Measurements from ENCODE around the gene GALE.
A peak's percentile ranks its signal among the peaks of the same experiment; 100 is the strongest.
"Not testable (repeated sequence)": the region's sequence is repeated elsewhere in the genome, so short reads cannot be mapped to it uniquely, and the experiment has no call there.

GALE gene

DNA sequence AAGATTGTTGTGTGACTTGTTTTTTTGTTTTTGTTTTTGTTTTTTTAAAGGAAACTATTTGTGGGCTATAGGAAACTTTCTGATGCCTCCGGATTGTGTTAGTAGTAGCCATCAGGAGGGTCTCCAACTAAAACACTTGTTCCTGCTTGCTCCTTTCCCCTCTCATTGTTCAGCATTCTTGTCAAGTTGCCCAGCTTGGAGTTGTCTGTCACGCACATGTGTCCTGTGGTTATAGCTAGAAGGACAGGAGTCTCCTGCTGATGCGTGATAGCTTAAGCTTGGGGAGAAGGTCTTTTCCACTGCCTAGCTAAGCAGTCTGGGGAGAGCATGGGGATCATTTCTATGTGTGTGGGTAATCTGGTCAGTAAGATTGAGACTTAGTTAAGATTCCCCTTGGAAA, 12.9 kb downstream of the GALE start:
- H3K4me1 ChIP-seq (ENCODE audit: insufficient read depth, low read length) = peaks cover 21% of the 10 kb centered on the region
- H3K36me3 ChIP-seq (ENCODE audit: insufficient read depth, low read length) = peaks cover 32% of the 10 kb centered on the region
- no peak overlapping the region for H3K9ac ChIP-seq (ENCODE audit: low read length)
- no peak overlapping the region for H3K27ac ChIP-seq (ENCODE audit: low read depth, low read length)
- no peaks in the 10 kb centered on the region for H3K27me3 ChIP-seq (ENCODE audit: control insufficient read depth in 1 of 2, insufficient read depth in 2 of 2, low read length in 2 of 2)
- no peak overlapping the region for H3K4me3 ChIP-seq (ENCODE audit: low read depth in 1 of 2, low read length in 2 of 2)
- H3K9me3 ChIP-seq (ENCODE audit: low read length) = no peaks in the 10 kb centered on the region

DNA sequence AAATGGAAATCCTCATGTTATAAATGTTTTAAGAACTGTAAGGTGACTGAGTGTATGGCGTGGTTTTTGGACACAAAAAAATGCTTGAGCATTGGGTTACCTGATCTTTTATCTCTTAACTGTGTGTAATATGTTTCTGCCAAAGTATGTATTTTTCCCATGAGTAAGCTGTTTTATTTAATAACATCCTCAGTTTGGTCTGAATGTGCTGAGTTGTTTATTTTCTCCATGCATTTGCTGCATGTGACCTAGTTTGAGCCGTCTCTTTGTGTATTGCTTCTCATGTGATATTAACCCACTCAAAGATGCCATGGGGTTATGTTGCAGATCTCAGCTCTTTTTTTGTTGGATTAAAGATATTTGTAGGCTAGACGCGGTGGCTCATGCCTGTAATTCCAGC, 15.7 kb downstream of the GALE start:
- Histone ChIP-seq H3K27me3 (ENCODE audit: control insufficient read depth in 1 of 2, insufficient read depth in 2 of 2, low read length in 2 of 2) (no peaks in the 10 kb centered on the region), H3K4me1 (ENCODE audit: insufficient read depth, low read length) (no peaks in the 10 kb centered on the region), H3K36me3 (ENCODE audit: insufficient read depth, low read length) (peaks cover 41% of the 10 kb centered on the region), H3K9me3 (ENCODE audit: low read length) (no peaks in the 10 kb centered on the region), H3K27ac (ENCODE audit: low read depth, low read length) (no peak overlapping the region), H3K9ac (ENCODE audit: low read length) (no peak overlapping the region), H3K4me3 (ENCODE audit: low read depth in 1 of 2, low read length in 2 of 2) (no peak overlapping the region)

DNA sequence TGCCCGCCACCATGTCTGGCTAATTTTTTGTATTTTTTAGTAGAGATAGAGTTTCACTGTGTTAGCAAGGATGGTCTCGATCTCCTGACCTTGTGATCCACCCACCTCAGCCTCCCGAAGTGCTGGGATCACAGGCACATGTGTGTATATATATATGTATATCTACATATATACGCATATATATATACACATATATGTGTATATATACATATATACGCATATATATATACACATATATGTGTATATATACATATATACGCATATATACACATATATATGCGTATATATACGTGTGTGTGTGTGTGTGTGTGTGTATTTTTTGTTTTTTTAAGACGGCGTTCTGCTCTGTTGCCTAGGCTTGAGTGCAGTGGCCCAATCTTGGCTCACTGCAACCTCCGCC, 17.4 kb downstream of the GALE start:
- not testable (repeated sequence) for H3K27ac ChIP-seq (ENCODE audit: low read depth, low read length)

DNA sequence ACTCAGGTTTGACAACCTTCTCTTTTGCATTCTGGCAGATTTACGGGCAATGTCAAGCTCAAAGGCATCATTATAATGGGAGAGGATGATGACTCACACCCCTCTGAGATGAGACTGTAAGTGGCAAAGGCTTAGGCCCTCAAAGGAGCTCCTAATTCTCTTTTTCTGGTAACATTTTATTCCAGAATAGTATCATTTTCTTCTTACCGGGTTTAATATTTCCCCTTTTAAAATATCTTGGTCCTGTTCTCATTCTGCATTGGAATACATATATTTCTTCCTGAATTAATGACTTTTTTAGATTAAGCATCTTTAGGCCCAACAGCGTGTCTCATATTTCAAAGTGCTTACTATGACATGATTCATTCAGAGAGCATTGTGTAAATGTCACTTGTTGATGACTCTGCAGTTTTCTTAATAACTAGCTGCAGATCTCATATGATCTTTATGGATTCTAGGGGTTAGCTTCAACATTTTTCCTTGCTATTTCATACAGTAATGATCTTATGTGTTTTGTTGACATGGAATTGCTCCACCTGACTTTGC, 20.7 kb downstream of the GALE start:
- H3K9ac ChIP-seq (ENCODE audit: low read length) = no peak overlapping the region
- no peak overlapping the region for H3K27ac ChIP-seq (ENCODE audit: low read depth, low read length)
- peaks cover 15% of the 10 kb centered on the region for H3K4me1 ChIP-seq (ENCODE audit: insufficient read depth, low read length)
- H3K4me3 ChIP-seq (ENCODE audit: low read depth in 1 of 2, low read length in 2 of 2) = no peak overlapping the region
- H3K36me3 ChIP-seq (ENCODE audit: insufficient read depth, low read length) = peaks cover 14% of the 10 kb centered on the region
- H3K27me3 ChIP-seq (ENCODE audit: control insufficient read depth in 1 of 2, insufficient read depth in 2 of 2, low read length in 2 of 2) = no peaks in the 10 kb centered on the region
- no peaks in the 10 kb centered on the region for H3K9me3 ChIP-seq (ENCODE audit: low read length)

More for the DNA sequence above, 17.4 kb downstream of the GALE start:
- H3K36me3 ChIP-seq (ENCODE audit: insufficient read depth, low read length) = peaks cover 39% of the 10 kb centered on the region
- not testable (repeated sequence) for H3K4me1 ChIP-seq (ENCODE audit: insufficient read depth, low read length); H3K9me3 ChIP-seq (ENCODE audit: low read length); H3K27me3 ChIP-seq (ENCODE audit: control insufficient read depth in 1 of 2, insufficient read depth in 2 of 2, low read length in 2 of 2); H3K9ac ChIP-seq (ENCODE audit: low read length); H3K4me3 ChIP-seq (ENCODE audit: low read depth in 1 of 2, low read length in 2 of 2)

DNA sequence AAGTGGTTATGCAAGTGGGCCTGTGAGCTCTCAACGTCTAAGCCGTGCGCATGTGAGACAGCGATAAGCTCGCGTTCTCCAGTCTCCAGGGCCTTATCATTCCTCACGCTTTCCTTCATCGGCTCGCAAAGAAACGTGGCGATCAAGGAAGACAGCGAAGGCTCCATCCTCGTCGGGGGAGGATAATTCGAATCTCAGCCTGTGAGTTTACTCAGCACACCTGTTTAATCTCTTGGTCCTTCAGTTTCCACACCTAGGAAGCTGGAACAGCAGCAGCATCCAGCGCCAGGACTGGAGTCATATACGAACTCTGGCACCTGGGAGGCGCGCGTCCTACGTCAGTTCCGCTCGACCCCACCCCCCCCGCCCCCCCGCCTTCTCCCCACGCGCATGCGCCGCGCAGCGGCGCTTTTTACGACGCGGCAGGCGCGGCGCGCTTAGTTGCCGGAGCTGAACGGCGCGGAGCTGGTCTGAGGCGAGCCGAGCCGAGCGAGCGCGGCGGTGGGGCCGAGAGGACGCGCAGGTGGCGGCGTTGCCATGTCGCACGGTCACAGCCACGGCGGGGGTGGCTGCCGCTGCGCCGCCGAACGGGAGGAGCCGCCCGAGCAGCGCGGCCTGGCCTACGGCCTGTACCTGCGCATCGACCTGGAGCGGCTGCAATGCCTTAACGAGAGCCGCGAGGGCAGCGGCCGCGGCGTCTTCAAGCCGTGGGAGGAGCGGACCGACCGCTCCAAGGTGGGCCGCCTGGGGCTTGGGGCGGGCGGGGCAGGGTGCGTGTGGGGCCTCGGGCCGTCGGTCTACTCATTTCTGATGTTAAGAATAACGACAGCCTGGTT, 22.4 kb downstream of the GALE start, which contains the start of gene PITHD1:
Gene PITHD1, plus strand, starts transcription at position 440 of the 836 bp plus-strand sequence. Its CDS starts 98 bp downstream, at position 538.
- Histone ChIP-seq H3K27me3 (ENCODE audit: control insufficient read depth in 1 of 2, insufficient read depth in 2 of 2, low read length in 2 of 2) (no peaks in the 10 kb centered on the region), H3K9ac (ENCODE audit: low read length) (peak within 1 kb of the TSS; percentile 86), H3K4me1 (ENCODE audit: insufficient read depth, low read length) (peaks cover 15% of the 10 kb centered on the region), H3K4me3 (ENCODE audit: low read depth in 1 of 2, low read length in 2 of 2) (peak within 1 kb of the TSS; percentile 72 to 80), H3K9me3 (ENCODE audit: low read length) (no peaks in the 10 kb centered on the region), H3K27ac (ENCODE audit: low read depth, low read length) (peak within 1 kb of the TSS; percentile 87), H3K36me3 (ENCODE audit: insufficient read depth, low read length) (peaks cover 9% of the 10 kb centered on the region)

DNA sequence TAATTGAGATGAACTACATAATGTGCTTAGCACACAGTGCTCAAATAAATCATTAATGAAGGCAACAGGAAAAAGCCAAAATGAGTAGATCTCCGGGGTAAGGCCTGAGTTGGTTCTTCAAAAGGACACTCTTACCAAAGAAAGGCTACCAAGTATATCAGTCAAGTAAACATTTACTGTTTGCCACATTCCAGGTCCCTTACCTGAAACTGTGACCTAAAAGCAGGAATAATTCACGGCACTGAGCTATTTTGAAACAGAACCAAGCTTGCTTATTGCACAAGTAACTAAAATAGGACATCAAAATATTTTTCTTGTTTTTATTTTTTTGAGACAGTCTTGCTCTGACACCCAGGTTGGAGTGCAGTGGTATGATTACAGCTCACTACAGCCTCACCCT, 24.3 kb downstream of the GALE start:
- no peaks in the 10 kb centered on the region for H3K9me3 ChIP-seq (ENCODE audit: low read length)
- no peaks in the 10 kb centered on the region for H3K36me3 ChIP-seq (ENCODE audit: insufficient read depth, low read length)
- no peak overlapping the region for H3K4me3 ChIP-seq (ENCODE audit: low read depth in 1 of 2, low read length in 2 of 2)
- no peaks in the 10 kb centered on the region for H3K27me3 ChIP-seq (ENCODE audit: control insufficient read depth in 1 of 2, insufficient read depth in 2 of 2, low read length in 2 of 2)
- H3K4me1 ChIP-seq (ENCODE audit: insufficient read depth, low read length) = peaks cover 15% of the 10 kb centered on the region
- H3K27ac ChIP-seq (ENCODE audit: low read depth, low read length) = no peak overlapping the region
- H3K9ac ChIP-seq (ENCODE audit: low read length) = no peak overlapping the region

DNA sequence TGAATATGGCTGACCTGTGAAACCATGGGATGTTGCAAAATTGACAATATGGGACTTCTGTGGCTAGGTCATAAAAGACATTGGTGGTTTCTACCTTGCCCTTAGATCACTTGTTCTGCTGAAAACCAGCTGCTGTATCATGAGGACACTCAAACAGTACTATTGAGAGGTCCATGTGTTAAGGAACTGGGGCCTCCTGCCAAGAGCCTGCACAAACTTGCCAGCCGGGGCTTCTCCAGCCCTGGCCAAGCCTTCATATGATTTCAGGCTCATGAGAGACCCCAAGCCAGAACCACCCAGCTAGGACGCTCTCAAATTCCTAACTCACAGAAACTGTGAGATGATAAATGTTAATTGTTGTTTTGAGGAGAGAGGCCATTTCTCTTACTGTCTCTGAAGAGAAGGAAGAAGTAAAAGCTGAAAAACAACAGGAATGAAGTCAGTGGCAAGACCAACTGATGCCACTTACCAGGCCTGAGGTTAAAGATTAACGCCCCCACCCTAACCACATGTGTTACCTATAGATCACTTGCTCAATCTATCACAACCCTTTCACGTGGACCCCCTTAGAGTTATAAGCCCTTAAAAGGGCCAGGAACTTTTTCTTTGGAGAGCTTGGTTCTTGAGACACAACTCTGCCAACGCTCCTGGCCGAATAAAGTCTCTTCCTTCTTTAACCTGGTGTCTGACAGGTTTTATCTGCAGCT, 26.2 kb downstream of the GALE start:
- H3K4me3 ChIP-seq (ENCODE audit: low read depth in 1 of 2, low read length in 2 of 2) = no peak overlapping the region
- H3K27me3 ChIP-seq (ENCODE audit: control insufficient read depth in 1 of 2, insufficient read depth in 2 of 2, low read length in 2 of 2) = no peaks in the 10 kb centered on the region
- H3K36me3 ChIP-seq (ENCODE audit: insufficient read depth, low read length) = peaks cover under 1% of the 10 kb centered on the region
- H3K27ac ChIP-seq (ENCODE audit: low read depth, low read length) = no peak overlapping the region
- peaks cover 10% of the 10 kb centered on the region for H3K4me1 ChIP-seq (ENCODE audit: insufficient read depth, low read length)
- H3K9me3 ChIP-seq (ENCODE audit: low read length) = no peaks in the 10 kb centered on the region
- no peak overlapping the region for H3K9ac ChIP-seq (ENCODE audit: low read length)

DNA sequence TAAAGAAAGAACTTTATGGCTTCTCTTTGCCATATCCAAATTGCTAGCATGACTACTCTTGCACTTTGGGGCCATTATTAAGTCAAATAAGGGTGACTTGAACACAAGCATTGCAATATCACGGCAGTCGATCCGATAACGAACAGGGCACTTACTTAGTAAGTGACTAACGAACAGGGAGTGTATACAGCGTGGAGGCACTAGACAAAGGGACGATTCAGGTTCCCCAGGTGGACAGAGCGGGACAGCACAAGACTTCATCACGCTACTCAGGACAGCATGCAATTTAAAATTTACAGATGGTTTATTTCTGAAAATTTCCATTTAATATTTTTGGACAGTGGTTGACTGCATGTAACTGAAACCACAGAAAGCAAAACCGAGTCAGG, 27.7 kb downstream of the GALE start:
- Histone ChIP-seq H3K27ac (ENCODE audit: low read depth, low read length) (no peak overlapping the region), H3K4me3 (ENCODE audit: low read depth in 1 of 2, low read length in 2 of 2) (no peak overlapping the region), H3K27me3 (ENCODE audit: control insufficient read depth in 1 of 2, insufficient read depth in 2 of 2, low read length in 2 of 2) (no peaks in the 10 kb centered on the region), H3K36me3 (ENCODE audit: insufficient read depth, low read length) (peaks cover 14% of the 10 kb centered on the region), H3K9ac (ENCODE audit: low read length) (no peak overlapping the region), H3K4me1 (ENCODE audit: insufficient read depth, low read length) (peaks cover 5% of the 10 kb centered on the region), H3K9me3 (ENCODE audit: low read length) (no peaks in the 10 kb centered on the region)

DNA sequence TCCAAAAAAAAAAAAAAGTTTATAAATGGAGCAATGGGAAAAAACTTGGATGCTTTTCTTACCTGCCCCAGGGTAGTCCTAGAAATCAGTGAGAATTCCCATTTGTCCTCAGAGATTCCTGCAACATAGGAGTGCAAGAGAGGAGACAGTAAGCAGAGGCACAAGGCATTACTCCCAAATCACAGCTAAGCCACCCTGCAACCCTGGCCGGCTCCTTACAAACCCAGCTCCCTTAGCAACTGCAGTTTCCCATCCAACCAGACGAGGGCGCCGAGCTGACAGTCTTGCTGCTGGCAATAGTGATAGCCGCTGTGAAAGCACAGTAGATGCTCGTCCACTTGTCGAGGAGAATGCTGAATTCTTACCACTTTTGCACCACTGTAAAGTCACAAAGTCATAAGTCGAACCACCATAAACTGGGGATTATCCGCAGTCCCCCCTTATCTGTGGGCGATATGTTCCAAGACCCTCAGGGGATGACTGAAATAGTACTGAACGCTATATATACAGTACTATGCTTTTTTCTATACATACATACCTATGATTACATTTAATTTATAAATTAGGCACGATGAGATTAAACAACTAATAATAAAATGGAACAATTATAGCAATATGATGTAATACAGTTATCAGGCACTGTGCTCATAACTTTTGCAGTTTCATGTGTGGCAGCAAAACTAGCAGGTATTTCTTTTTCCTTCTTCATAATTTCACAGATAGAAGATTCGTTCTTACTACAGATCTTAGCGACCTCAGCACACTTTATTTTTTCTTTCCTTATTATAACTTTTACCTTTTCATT, 28.3 kb downstream of the GALE start:
- Histone ChIP-seq H3K27me3 (ENCODE audit: control insufficient read depth in 1 of 2, insufficient read depth in 2 of 2, low read length in 2 of 2) (no peaks in the 10 kb centered on the region), H3K9ac (ENCODE audit: low read length) (no peak overlapping the region), H3K36me3 (ENCODE audit: insufficient read depth, low read length) (peaks cover 18% of the 10 kb centered on the region), H3K4me3 (ENCODE audit: low read depth in 1 of 2, low read length in 2 of 2) (no peak overlapping the region), H3K27ac (ENCODE audit: low read depth, low read length) (no peak overlapping the region), H3K9me3 (ENCODE audit: low read length) (no peaks in the 10 kb centered on the region), H3K4me1 (ENCODE audit: insufficient read depth, low read length) (peaks cover 3% of the 10 kb centered on the region)

DNA sequence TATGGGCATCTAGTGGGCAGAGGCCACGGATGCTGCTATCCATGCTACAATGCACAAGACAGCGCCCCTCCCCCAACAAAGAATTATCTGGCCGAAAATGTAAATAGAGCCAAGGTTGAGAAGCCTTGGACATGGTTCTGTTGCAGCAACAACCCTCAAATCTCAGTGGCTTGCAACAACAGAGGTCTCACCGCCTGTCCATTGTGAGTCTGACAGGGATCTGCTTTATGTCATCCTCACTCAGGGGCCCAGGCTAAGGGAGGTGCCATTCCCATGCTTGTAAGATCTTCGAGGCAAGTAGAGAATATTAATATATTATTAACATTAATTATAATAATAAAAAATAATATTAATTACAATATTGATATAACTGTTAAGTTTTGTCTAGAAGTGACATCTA, 31.8 kb downstream of the GALE start:
- peaks cover 18% of the 10 kb centered on the region for H3K36me3 ChIP-seq (ENCODE audit: insufficient read depth, low read length)
- peaks cover 2% of the 10 kb centered on the region for H3K4me1 ChIP-seq (ENCODE audit: insufficient read depth, low read length)
- no peaks in the 10 kb centered on the region for H3K9me3 ChIP-seq (ENCODE audit: low read length)
- H3K9ac ChIP-seq (ENCODE audit: low read length) = no peak overlapping the region
- H3K27me3 ChIP-seq (ENCODE audit: control insufficient read depth in 1 of 2, insufficient read depth in 2 of 2, low read length in 2 of 2) = no peaks in the 10 kb centered on the region
- no peak overlapping the region for H3K27ac ChIP-seq (ENCODE audit: low read depth, low read length)
- H3K4me3 ChIP-seq (ENCODE audit: low read depth in 1 of 2, low read length in 2 of 2) = no peak overlapping the region

DNA sequence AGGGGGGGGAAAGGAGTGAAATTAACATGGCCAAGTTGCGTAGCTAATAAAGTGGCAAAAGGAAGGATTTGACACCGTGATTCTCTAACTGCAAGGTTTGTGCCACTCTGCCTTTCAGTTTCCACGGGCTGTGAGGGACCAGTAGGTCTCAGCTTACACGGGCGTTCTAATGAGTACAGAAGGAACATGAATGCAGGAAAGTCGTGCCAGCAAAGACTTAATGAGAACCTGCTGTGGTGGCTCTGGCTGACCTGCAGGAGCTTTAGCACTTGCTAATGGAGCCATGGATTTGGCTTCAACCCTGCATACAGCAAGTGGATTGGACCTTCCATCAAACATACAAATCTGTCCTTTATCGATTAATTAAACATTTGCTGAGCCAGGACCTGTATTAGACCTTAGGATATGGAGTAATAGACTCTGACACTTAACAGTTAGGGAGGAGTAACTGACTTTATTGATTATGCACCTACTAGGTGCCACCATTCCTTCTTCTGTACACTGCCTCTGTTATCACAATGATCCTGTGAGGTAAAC, 37.4 kb downstream of the GALE start:
- H3K27ac ChIP-seq (ENCODE audit: low read depth, low read length) = no peak overlapping the region
- H3K36me3 ChIP-seq (ENCODE audit: insufficient read depth, low read length) = peaks cover 53% of the 10 kb centered on the region
- no peak overlapping the region for H3K9ac ChIP-seq (ENCODE audit: low read length)

More for the DNA sequence above, 37.4 kb downstream of the GALE start:
- no peak overlapping the region for H3K4me3 ChIP-seq (ENCODE audit: low read depth in 1 of 2, low read length in 2 of 2)
- no peaks in the 10 kb centered on the region for H3K9me3 ChIP-seq (ENCODE audit: low read length)
- no peaks in the 10 kb centered on the region for H3K27me3 ChIP-seq (ENCODE audit: control insufficient read depth in 1 of 2, insufficient read depth in 2 of 2, low read length in 2 of 2)
- H3K4me1 ChIP-seq (ENCODE audit: insufficient read depth, low read length) = peaks cover 21% of the 10 kb centered on the region

All from muscle layer of colon (tissue), 2 donors.